Testis (tissue), 2 donors: ENCODE measurements around the gene KCNT2.

Source experiments
- CTCF ChIP-seq, 3 experiments: fragments of 450-650 bp in 2 of 3; fragments of 200-600 bp in 1 of 3; sonication (generic) in 1 of 3; IDR thresholded peaks; one replicate each; pipeline ENCODE4 v1.5.1; 2016 to 2019; ENCODE audit warnings: antibody characterized with exemption in 3 of 3, mild to moderate bottlenecking in 2 of 3, moderate library complexity in 1 of 3
- POLR2A ChIP-seq: fragments of 450-650 bp; IDR thresholded peaks from one replicate; pipeline ENCODE4 v1.6.1; 2017; ENCODE audit warnings: antibody characterized with exemption, mild to moderate bottlenecking, moderate library complexity

DNA sequence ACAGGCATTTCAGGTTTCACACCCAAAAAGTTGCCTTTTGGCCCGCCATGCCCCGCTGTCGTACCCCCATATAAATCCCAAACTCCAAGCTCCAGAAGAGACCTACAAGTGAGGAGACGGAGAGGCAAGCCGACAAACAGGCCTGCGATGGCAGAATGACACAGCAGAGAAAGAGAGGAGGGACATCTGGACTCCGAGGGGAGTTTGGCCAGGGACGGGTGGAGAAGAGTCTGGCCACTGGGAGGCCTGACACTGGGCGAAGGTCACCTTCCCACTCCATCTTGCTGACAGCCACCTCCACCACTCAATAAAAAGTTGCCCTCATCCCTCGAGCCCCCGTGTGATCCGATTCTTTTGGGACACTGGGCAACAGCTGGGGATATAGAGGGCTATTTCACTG, 41.8 kb upstream of the KCNT2 start:
- TF ChIP-seq CTCF (IDR thresholded peaks at IDR 0.05) (no peak), POLR2A (no peak)
